WERI-Rb-1 (cell line): Measurements from ENCODE around the gene SOX15.

Experiments used
- DNase-seq: peaks from one replicate; pipeline ENCODE4 v3.0.0-alpha.2; 2020
- H3K27ac ChIP-seq: fragments of 250-450 bp; sonication (Bioruptor Pico); 2 replicates; pipeline ENCODE4 v1.5.1; 2020; ENCODE audit warnings: mild to moderate bottlenecking, moderate library complexity
- H3K27me3 ChIP-seq: fragments of 250-450 bp; sonication (Bioruptor Pico); 2 replicates; pipeline ENCODE4 v1.5.1; 2021; ENCODE audit warnings: mild to moderate bottlenecking, low read depth, moderate library complexity; ENCODE audit not compliant: insufficient read depth, severe bottlenecking
- H3K36me3 ChIP-seq: fragments of 250-450 bp; sonication (Bioruptor Pico); 2 replicates; pipeline ENCODE4 v1.5.1; 2020; ENCODE audit warnings: mild to moderate bottlenecking, moderate library complexity
- H3K4me3 ChIP-seq: 2 replicates; pipeline ENCODE4 v1.5.1; 2011; ENCODE audit warnings: low read depth, mild to moderate bottlenecking, control low read depth, low read length
- H3K9me3 ChIP-seq: fragments of 250-450 bp; sonication (Bioruptor Pico); 2 replicates; pipeline ENCODE4 v1.5.1; 2021; ENCODE audit warnings: mild to moderate bottlenecking, moderate library complexity; ENCODE audit not compliant: severe bottlenecking
- TF ChIP-seq, protein P1 (sequence below): IDR thresholded peaks from 2 replicates; pipeline ENCODE4 v1.5.1; 2011; ENCODE audit warnings: low read depth, mild to moderate bottlenecking, control low read depth, inconsistent platforms, low read length

SOX15 gene

DNA sequence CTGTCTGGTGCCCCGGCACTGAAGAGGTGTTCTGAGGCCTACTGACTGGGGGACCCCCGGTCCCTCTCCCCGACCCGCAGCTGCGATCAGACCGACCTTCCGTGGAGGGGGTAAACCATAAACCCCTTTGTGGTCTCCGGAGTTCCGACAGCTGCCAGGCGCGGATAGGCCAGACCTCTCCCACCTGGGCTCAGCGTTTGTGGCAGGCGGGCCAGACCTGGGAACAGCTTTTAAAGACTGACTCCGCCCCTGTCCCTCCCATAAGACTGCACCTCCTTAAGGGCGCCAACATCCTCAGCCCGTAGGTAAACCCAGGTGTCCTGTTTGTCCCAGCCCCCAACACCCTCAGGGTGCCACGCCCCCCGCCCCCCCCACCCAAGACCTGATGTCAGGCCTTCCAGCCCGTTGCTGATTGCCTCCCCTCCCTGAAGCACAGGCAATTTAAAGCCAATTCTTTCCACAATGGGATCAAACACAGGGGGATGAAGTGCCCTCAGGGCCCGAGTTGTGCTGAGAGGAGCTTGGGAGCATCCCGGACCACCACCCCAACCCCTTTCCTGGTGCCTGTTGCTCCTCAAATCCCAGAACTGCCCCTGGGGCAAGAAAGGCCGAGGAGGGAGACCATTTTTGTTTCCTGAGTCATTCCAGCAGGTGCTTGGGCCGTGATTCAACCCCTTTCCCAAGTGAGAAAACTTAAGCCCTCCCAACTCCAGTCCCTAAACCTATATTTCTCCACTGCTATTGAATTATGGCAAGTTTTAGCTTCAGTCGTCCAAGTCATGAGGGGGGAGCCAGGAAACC lies at the start of gene SOX15:
Gene SOX15 (minus strand): TSS at position 204 of the 801 bp plus-strand sequence. CDS start 418 bp downstream, outside the sequence.
- peaks cover 61% of the 10 kb centered on the region for H3K36me3 ChIP-seq
- DNase-seq, result peak; percentile 57
- no peaks in the 10 kb centered on the region for H3K27me3 ChIP-seq
- H3K27ac ChIP-seq, result peak within 1 kb of the TSS; percentile 78
- peak within 1 kb of the TSS; percentile 34 for H3K4me3 ChIP-seq
- H3K9me3 ChIP-seq, result no peaks in the 10 kb centered on the region
- TF ChIP-seq, protein P1, sequence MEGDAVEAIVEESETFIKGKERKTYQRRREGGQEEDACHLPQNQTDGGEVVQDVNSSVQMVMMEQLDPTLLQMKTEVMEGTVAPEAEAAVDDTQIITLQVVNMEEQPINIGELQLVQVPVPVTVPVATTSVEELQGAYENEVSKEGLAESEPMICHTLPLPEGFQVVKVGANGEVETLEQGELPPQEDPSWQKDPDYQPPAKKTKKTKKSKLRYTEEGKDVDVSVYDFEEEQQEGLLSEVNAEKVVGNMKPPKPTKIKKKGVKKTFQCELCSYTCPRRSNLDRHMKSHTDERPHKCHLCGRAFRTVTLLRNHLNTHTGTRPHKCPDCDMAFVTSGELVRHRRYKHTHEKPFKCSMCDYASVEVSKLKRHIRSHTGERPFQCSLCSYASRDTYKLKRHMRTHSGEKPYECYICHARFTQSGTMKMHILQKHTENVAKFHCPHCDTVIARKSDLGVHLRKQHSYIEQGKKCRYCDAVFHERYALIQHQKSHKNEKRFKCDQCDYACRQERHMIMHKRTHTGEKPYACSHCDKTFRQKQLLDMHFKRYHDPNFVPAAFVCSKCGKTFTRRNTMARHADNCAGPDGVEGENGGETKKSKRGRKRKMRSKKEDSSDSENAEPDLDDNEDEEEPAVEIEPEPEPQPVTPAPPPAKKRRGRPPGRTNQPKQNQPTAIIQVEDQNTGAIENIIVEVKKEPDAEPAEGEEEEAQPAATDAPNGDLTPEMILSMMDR, result no peak

DNA sequence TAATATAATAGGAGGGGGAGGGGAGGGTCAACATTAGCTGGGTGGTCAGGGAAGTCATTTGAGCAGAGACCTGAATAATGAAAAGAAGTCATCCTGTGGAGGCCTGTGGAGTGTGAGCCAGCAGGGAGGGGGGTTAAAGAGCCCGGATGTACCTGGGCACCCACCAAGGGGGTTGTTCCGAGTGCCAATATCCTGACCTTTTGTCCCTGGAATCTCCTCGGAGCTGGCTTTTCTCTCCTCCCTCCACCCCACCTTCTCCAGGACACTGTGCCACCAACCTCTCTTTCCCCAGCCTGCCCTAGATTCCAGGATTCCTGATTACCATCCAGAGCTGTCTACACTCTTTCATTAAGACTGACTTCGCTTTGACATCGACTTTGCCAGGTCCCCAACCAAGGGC lies 46.3 kb upstream of the SOX15 start:
- Histone ChIP-seq H3K36me3 (no peaks in the 10 kb centered on the region), H3K27me3 (no peaks in the 10 kb centered on the region), H3K4me3 (no peak overlapping the region), H3K9me3 (no peaks in the 10 kb centered on the region), H3K27ac (no peak overlapping the region)
- TF ChIP-seq, protein P1, result no peak
- DNase-seq, result no peak

DNA sequence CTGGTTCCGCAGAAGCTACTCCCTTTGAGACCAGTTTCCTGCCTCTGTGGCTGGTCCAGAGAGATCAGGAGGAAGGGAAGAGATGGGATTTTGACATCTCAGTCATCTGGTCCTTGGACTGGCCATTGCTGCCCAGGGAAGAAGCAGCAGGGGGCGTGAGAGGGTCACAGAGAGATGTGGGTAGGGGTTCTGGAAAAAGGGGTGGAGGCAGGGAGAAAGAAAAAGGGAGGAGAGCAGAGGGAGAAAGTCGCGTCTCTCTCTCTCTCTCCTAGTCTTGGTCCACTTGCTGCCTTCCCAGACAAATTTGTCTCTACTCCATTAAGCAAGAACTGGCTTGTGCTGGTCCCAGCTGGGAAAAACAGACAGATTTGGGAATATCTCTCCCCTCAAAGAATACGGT lies 44.5 kb upstream of the SOX15 start:
- Histone ChIP-seq H3K27me3 (no peaks in the 10 kb centered on the region), H3K9me3 (no peaks in the 10 kb centered on the region), H3K27ac (no peak overlapping the region), H3K4me3 (no peak overlapping the region), H3K36me3 (no peaks in the 10 kb centered on the region)
- TF ChIP-seq, protein P1, result peak; percentile 86
- DNase-seq, result peak; percentile 92

- DNase-seq, result no peak
- TF ChIP-seq, protein P1, result peak; percentile 16; the same call in 1 of the 2 replicates
- no peak overlapping the region for H3K27ac ChIP-seq
- no peak overlapping the region for H3K4me3 ChIP-seq
- H3K27me3 ChIP-seq, result no peaks in the 10 kb centered on the region
- no peaks in the 10 kb centered on the region for H3K36me3 ChIP-seq
- no peaks in the 10 kb centered on the region for H3K9me3 ChIP-seq
Observed at GRCh38 chr17:7633093-7633492, 43.2 kb upstream of the SOX15 start.

- no peak overlapping the region for H3K27ac ChIP-seq
- no peaks in the 10 kb centered on the region for H3K9me3 ChIP-seq
- no peaks in the 10 kb centered on the region for H3K36me3 ChIP-seq
- TF ChIP-seq, protein P1, result peak; percentile 73
- no peaks in the 10 kb centered on the region for H3K27me3 ChIP-seq
- DNase-seq, result peak; percentile 57
- H3K4me3 ChIP-seq, result no peak overlapping the region
Observed at GRCh38 chr17:7632492-7632894, 42.6 kb upstream of the SOX15 start.
